Measurements from ENCODE around the gene RASA2.

RASA2 gene

GRCh38 chr3:141486746-141487520 is at the start of gene RASA2:
TSS of gene RASA2 (plus strand) at chr3:141487027. CDS start at chr3:141487084, 57 bp downstream.
- peak; percentile 19 to 83 (median 66) for DNase-seq

DNA sequence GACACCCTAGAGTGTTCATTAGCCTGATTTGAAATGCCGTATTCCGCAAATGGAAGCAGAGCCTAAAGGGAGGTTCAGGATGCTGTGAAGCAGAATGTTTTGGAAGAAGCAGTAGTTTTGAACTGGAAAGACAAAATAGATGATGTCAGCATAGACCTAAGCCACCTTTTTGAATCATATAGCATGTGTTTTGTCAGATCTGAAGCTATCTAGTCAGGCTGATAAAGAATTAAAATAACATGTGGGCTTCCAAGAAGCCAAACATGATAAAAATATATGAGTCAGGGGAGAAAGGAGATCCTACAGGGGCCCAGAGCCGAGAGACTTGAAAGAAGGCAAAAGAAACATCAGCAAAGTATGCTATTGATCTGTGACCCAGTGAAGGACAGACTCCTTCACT is 47.2 kb upstream of the RASA2 start:
- no peak for DNase-seq

- no peak for DNase-seq
Measured at GRCh38 chr3:141440942-141441341, 45.9 kb upstream of the RASA2 start.

- peak in 16 of 56 donors; percentile 10 to 68 (median 17) for DNase-seq
Measured at GRCh38 chr3:141441381-141442364, 45.2 kb upstream of the RASA2 start.

GRCh38 chr3:141442446-141442845 is 44.4 kb upstream of the RASA2 start:
- DNase-seq = no peak

DNA sequence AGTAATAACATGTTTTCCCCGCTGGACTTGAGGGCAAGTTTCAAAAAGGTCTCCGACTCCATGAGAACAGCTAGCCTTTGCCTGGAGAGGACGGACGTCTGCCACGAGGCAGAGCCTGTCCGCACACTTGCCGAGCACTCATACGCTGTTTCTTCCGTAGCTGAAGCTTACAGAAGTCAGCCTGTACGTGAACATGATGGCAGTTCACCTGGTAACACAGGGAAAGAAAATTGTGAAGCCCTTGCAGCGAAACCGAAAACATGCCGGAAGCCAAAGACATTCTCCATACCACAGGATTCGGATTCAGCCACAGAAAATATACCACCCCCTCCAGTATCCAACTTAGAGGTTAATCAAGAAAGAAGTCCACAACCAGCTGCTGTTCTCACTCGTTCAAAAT is 43.9 kb upstream of the RASA2 start:
- no peak for DNase-seq

GRCh38 chr3:141444586-141445285 is 42.1 kb upstream of the RASA2 start:
- no peak for DNase-seq

GRCh38 chr3:141445990-141446389 is 40.8 kb upstream of the RASA2 start:
- no peak for DNase-seq

GRCh38 chr3:141446737-141447136 is 40.1 kb upstream of the RASA2 start:
- DNase-seq = no peak

DNA sequence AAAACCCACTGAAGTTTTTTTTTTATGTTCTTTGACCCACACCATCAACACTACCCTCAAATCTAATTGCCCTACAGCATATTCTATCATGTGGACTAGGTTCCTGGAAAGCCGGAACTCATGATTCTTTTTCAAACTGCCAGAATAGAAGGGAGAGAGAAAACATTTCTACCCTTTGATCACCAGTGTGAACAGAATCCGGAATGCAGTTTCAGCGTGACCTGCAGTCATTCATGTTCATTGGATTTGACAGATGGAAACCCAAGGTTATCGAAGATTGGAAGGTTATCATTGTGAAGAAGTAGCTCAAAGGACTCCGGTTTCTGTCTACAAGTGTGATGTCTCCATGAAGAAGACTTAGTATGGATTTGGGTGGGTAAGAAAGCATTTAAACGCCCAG is 39.4 kb upstream of the RASA2 start:
- DNase-seq = no peak

- no peak for DNase-seq
Measured at GRCh38 chr3:141448606-141449220, 38.1 kb upstream of the RASA2 start.

DNA sequence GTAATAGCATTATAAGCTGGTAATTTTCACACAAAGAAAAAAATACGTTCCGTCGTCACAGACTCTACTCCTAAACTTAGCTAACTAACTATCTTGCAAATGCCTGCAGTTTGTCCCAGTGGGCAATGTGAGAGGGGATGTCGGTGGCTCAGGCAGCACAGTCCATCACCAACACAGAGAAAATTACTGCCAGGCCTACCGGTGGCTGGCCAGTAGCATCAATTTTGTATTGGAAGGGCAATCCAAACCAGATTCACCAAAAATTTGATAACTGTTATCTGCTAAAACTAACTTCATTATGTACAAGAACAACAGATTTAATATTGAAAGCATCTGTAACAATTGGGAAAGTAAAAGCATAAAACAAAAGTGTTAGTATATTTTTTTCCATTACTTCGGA is 37.4 kb upstream of the RASA2 start:
- DNase-seq = no peak

- DNase-seq = no peak
Measured at GRCh38 chr3:141450727-141451375, 36.0 kb upstream of the RASA2 start.

- peak in 7 of 56 donors; percentile 11 to 47 (median 27) for DNase-seq
Measured at GRCh38 chr3:141452045-141452444, 34.8 kb upstream of the RASA2 start.

DNA sequence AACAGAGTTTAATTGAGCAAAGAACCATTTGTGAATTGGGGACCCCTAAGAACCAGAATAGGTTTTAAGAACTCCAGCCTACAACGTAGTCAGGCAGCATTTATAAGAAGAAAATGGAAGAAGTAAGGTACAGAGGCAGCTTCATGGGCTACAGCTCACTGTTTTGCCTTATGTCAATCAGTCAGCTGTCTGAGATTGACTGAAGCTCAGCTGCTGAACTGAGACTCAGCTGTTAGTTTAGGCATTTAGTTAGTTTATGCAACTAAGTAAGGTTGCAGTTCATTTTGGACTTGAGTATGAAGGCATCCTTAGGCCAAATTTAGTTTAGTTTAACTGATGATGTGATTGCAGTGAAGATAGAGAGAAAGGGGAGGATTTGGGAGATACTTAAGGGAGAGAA is 34.1 kb upstream of the RASA2 start:
- DNase-seq = no peak

DNA sequence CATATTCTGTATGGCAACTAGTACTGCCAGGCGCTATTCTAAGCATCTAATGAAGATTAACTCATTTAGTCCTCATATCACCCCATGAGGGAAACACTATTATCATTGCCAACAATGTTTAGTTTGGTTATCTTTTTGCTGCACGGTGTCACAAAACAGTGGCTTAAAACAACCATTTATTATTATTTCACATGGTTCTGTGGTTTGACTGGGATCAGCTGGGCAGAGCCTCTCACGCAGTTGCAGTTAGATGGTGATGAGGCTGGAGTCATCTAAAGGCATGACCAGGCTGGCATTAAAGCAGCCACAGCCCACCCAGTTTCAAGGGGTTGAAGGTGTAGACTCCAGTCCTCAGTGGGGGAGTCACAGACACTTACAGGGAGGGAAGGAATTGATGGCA is 32.8 kb upstream of the RASA2 start:
- DNase-seq = no peak

DNA sequence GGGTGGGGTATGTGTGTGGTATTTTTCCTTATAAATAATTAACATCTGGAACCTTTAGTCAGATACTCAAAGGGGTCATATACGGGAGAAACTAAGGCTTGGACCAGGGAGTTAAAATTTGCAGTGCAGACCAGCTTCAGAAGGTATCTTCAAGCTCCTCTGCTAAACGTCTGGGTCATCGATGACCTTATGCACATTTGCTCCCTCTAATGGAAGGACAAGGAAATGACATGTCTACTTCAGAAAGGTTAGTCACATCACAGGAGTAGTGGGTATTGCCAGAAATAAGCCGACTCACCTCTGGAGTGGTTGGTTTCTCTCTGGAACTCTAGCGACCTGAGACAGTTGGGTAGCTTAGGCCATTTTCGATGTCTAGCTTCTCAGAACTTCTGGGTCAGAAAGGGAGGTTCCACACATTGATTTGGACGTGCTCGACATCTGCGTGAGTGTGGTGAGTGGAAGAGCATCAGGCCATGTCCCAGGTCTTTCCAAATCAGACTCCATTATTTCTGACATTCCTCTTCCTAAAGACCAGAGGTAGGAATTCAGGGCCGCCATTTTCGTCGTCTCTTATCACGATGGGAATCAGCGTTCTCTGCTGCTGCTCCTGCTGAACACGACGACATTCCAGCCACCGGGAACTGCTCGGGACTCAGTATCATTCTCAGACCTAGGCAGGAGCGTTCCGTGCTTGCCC is 31.8 kb upstream of the RASA2 start:
- no peak for DNase-seq

DNA sequence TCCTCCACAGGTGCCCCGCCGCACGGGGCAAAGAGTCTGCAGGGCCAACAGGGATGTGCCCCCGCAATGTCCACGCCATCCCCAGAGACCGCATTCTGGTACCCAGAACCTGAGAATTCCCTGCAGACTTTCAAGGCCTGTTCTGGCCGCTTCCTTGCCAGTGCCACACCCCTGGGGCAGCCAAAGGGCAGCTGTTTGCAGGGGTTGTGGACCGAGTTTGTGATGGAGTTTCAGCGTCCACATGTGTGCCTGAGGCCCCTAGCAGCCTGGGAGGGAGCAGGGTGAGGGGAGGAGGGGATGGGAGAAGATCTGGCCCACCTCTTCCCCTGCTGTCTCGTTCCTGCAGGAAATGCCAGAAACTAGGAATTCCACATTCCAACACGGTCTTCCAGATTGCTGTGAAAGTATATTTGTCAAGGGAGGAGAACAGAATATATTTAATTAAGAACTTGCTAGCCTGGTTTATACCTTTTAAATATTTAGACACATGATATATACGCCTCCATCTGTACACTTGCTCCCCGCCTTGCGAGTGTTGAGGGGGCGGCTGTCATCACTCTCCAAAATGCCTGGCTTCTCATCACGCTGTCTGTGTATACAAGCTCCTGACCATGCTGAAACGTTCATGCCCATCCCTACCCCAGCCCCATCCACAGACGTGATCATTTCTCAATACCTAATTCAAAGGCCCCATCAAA is 31.1 kb upstream of the RASA2 start:
- peak in 11 of 56 donors; percentile 14 to 74 (median 26) for DNase-seq

- DNase-seq = peak in 1 of 56 donors; percentile 31
Measured at GRCh38 chr3:141456301-141456625, 30.6 kb upstream of the RASA2 start.

Data from amygdala (tissue), 56 donors.